Neutrophil (primary cell): ENCODE data around the gene ZNRF3.

Experiments used
- H3K27ac ChIP-seq: fragments of 200-600 bp; sonication (generic); 2 replicates; pipeline ENCODE4 v1.5.1; 2016; ENCODE audit warnings: mild to moderate bottlenecking, moderate library complexity
- H3K27me3 ChIP-seq: fragments of 200-600 bp; sonication (generic); 2 replicates; pipeline ENCODE4 v1.6.0; 2016; ENCODE audit warnings: mild to moderate bottlenecking
- H3K36me3 ChIP-seq: fragments of 200-600 bp; sonication (generic); 2 replicates; pipeline ENCODE4 v1.5.1; 2017
- H3K4me1 ChIP-seq, 2 experiments: fragments of 200-600 bp in 1 of 2; sonication (generic) in 1 of 2; 1 replicate in 1 of 2; 2 replicates in 1 of 2; pipeline versions ENCODE4 v1.5.1 to v1.6.1; 2013 to 2016; ENCODE audit warnings: low read depth in 1 of 2, low read length in 1 of 2, mild to moderate bottlenecking in 1 of 2, moderate library complexity in 1 of 2; ENCODE audit not compliant: control insufficient read depth in 1 of 2, insufficient read depth in 1 of 2
- H3K4me3 ChIP-seq, 2 experiments: fragments of 200-600 bp in 1 of 2; sonication (generic) in 1 of 2; 1 replicate in 1 of 2; 2 replicates in 1 of 2; pipeline ENCODE4 v1.5.1; 2013 to 2016; ENCODE audit warnings: low read depth in 1 of 2, low read length in 1 of 2, mild to moderate bottlenecking in 1 of 2, moderate library complexity in 1 of 2
- H3K9me3 ChIP-seq: fragments of 200-600 bp; sonication (generic); 2 replicates; pipeline ENCODE4 v1.5.1; 2016
- TF ChIP-seq, protein P1 (sequence below): fragments of 200-600 bp; sonication (generic); IDR thresholded peaks from 2 replicates; pipeline ENCODE4 v1.5.1; 2016; ENCODE audit warnings: antibody characterized with exemption

The ZNRF3 gene

DNA sequence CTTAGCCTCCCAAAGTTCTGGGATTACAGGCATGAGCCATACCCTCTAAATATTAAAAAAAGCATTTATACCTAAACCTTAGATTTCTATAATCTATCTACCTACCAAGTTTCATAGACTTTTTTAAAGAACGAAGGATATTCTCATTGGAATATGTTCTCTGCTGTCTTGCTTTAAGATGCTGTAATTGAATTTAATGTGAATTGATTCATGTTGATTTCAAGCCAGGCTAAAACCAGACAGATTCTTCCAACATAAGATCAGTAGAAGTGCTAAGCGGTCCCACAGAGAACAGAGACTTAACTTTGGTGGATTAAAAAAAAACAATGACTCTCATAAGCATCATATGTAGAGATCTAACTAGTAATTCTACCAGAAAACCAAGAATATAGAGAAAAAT, 203.6 kb downstream of the ZNRF3 start:
- TF ChIP-seq, protein P1, sequence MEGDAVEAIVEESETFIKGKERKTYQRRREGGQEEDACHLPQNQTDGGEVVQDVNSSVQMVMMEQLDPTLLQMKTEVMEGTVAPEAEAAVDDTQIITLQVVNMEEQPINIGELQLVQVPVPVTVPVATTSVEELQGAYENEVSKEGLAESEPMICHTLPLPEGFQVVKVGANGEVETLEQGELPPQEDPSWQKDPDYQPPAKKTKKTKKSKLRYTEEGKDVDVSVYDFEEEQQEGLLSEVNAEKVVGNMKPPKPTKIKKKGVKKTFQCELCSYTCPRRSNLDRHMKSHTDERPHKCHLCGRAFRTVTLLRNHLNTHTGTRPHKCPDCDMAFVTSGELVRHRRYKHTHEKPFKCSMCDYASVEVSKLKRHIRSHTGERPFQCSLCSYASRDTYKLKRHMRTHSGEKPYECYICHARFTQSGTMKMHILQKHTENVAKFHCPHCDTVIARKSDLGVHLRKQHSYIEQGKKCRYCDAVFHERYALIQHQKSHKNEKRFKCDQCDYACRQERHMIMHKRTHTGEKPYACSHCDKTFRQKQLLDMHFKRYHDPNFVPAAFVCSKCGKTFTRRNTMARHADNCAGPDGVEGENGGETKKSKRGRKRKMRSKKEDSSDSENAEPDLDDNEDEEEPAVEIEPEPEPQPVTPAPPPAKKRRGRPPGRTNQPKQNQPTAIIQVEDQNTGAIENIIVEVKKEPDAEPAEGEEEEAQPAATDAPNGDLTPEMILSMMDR = no peak
- H3K4me1 ChIP-seq = peaks cover 18% of the 10 kb centered on the region in 2 experiments
- H3K27me3 ChIP-seq = peaks cover 28% of the 10 kb centered on the region
- no peak overlapping the region for H3K4me3 ChIP-seq
- H3K9me3 ChIP-seq = no peaks in the 10 kb centered on the region
- no peaks in the 10 kb centered on the region for H3K36me3 ChIP-seq
- no peak overlapping the region for H3K27ac ChIP-seq

DNA sequence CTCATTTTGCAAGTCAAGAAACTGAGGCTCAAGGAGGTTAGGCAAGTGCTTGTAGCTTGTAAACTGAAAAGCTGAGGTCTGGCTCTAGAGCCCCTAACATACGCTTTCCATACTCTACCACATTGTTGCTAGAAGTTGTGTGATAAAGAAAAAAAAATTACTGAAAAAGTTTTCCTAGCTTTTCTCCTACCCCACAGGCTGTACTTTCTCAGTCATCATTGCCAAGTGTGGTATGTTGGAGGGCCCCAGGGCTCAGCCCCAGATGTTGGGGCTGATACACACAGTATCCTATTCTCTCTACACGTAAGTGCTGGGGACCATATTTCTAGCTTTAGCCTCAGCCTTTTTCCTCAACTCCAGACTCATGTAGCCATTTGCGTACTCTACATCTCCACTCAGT, 205.4 kb downstream of the ZNRF3 start:
- TF ChIP-seq, protein P1 = no peak

DNA sequence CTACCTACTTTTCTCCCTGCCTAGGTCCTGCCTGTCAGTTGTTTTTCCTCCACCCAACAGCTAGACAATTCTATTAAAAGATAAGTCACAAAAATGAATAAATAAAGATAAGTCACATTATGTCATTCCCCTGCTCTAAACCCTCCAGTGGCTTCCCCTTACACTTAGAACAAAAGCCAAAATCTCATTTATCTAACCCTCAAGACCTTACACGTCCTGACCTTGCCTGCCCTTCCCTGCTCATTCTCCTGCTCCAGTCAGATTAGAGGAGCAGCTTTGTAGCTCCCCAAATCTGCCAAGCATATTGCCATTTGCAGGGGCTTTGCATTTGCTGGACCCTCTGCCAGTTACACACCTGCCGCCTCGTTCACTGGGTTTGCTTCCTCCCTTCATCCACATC, 206.1 kb downstream of the ZNRF3 start:
- Histone ChIP-seq H3K27me3 (peaks cover 40% of the 10 kb centered on the region), H3K36me3 (no peaks in the 10 kb centered on the region), H3K9me3 (no peaks in the 10 kb centered on the region), H3K4me1 (peaks cover 1 to 6% of the 10 kb centered on the region in 2 experiments), H3K27ac (no peak overlapping the region), H3K4me3 (no peak overlapping the region)
- TF ChIP-seq, protein P1 = no peak

More for the DNA sequence above, 205.4 kb downstream of the ZNRF3 start:
- H3K27ac ChIP-seq = no peak overlapping the region
- H3K4me3 ChIP-seq = no peak overlapping the region
- H3K36me3 ChIP-seq = no peaks in the 10 kb centered on the region
- peaks cover 8 to 13% of the 10 kb centered on the region in 2 experiments for H3K4me1 ChIP-seq
- H3K27me3 ChIP-seq = peaks cover 36% of the 10 kb centered on the region
- H3K9me3 ChIP-seq = no peaks in the 10 kb centered on the region

DNA sequence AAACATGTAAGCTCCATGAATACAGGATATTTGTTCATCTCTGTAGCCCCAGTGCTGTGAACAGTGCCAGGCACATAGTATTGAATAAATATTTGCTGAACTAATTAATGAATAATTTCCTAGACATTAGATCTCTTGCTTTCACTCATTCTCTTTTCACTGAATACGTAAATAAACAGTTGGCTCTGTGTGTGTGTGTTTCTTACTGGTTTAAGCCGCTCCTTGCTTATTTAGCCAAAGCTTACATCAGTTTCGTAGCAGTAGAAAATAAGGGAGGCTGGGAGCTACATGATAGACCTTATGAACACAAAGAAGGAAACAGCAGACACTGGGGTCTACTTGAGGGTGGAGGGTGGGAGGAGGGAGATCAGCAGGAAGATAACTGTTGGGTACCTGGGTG, 206.7 kb downstream of the ZNRF3 start:
- H3K4me3 ChIP-seq = no peak overlapping the region
- peaks cover 0 to 5% of the 10 kb centered on the region in 2 experiments for H3K4me1 ChIP-seq
- TF ChIP-seq, protein P1 = no peak
- no peaks in the 10 kb centered on the region for H3K36me3 ChIP-seq
- peaks cover 40% of the 10 kb centered on the region for H3K27me3 ChIP-seq
- no peaks in the 10 kb centered on the region for H3K9me3 ChIP-seq
- H3K27ac ChIP-seq = no peak overlapping the region

DNA sequence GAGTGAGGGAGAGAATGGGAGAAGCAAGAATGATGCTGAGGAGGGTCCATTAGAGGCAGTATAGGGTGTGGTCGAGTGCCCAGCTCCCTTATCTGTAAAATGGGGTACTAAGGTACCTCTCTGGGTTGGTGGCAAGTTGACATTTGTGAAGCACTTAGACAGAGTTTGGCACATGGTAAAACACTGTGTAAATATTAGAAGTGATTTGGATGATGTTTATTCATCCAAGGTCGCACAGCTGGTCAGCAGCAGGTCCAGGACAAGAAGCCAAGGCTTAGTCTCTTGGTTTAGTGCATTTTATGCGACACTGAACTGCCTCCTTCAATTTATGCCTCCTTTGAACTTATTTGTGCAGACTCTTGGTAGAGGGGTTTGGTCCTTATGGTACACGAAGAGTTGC, 208.9 kb downstream of the ZNRF3 start:
- peaks cover 0 to 5% of the 10 kb centered on the region in 2 experiments for H3K4me1 ChIP-seq
- no peaks in the 10 kb centered on the region for H3K9me3 ChIP-seq
- no peak overlapping the region for H3K4me3 ChIP-seq
- no peak overlapping the region for H3K27ac ChIP-seq
- TF ChIP-seq, protein P1 = no peak
- no peaks in the 10 kb centered on the region for H3K36me3 ChIP-seq
- H3K27me3 ChIP-seq = peaks cover 34% of the 10 kb centered on the region

DNA sequence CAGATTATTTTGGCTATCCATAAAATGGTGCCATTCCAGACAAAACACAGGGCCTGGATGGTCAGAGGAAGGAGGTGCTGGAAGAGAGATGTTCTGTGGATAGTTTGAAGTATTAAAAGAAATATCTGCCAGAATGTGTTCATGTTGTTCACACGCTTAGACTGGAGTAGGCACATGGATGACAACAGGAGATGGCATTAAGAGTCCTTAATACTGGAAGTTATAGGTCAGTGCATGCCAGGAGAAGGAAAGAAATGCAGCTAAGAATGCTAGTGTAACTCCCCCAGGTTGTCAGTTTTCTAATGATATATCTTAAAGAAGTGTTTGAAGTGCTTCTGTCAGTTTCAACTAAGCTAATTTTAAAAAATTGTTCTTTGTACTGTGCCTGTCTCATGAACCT, 209.7 kb downstream of the ZNRF3 start:
- no peak overlapping the region for H3K4me3 ChIP-seq
- no peaks in the 10 kb centered on the region for H3K9me3 ChIP-seq
- no peaks in the 10 kb centered on the region for H3K36me3 ChIP-seq
- peaks cover 34% of the 10 kb centered on the region for H3K27me3 ChIP-seq
- H3K4me1 ChIP-seq = peaks cover 0 to 5% of the 10 kb centered on the region in 2 experiments
- TF ChIP-seq, protein P1 = no peak
- no peak overlapping the region for H3K27ac ChIP-seq
